Esophagus squamous epithelium (tissue), 5 donors: Measurements from ENCODE around the gene GRK4. TPM values are rescaled to one million over a fixed set of nuclear protein-coding genes. Genes with fewer than 3 reads are reported as not detected.
"Not testable (repeated sequence)": the region's sequence is repeated elsewhere in the genome, so short reads cannot be mapped to it uniquely, and the experiment has no call there.

Source experiments
- DNase-seq: peaks from one replicate; lab custom pipeline; 2025; lab: John Stamatoyannopoulos, UW
- H3K27ac ChIP-seq, 4 donors: fragments of 200-600 bp; sonication (generic); one replicate each; pipeline ENCODE4 v1.5.1; 2016 to 2019; ENCODE audit warnings: mild to moderate bottlenecking in 1 of 4
- H3K27me3 ChIP-seq, 4 donors: fragments of 200-600 bp; sonication (generic); 1 replicate in 3 of 4; 2 replicates in 1 of 4; pipeline versions ENCODE4 v1.5.1 to v1.6.0; 2017 to 2021; ENCODE audit warnings: antibody characterized with exemption in 1 of 4
- H3K36me3 ChIP-seq, 3 donors: fragments of 200-600 bp; sonication (generic); one replicate each; pipeline ENCODE4 v1.5.1; 2016 to 2019
- H3K4me1 ChIP-seq, 3 donors: fragments of 200-600 bp; sonication (generic); one replicate each; pipeline ENCODE4 v1.5.1; 2017 to 2019
- H3K4me3 ChIP-seq, 4 donors: fragments of 200-600 bp; sonication (generic); 1 replicate in 3 of 4; 2 replicates in 1 of 4; pipeline ENCODE4 v1.5.1; 2016 to 2019; ENCODE audit warnings: mild to moderate bottlenecking in 2 of 4, moderate library complexity in 1 of 4
- H3K9me3 ChIP-seq, 3 donors: fragments of 200-600 bp; sonication (generic); one replicate each; pipeline ENCODE4 v1.5.1; 2016 to 2019
- CTCF ChIP-seq, 6 experiments: fragments of 450-650 bp in 4 of 6; fragments of 200-600 bp in 2 of 6; sonication (generic) in 2 of 6; IDR thresholded peaks; one replicate each; pipeline ENCODE4 v1.5.1; 2016 to 2019; ENCODE audit warnings: antibody characterized with exemption in 6 of 6, mild to moderate bottlenecking in 4 of 6, moderate library complexity in 4 of 6
- POLR2A ChIP-seq, 4 donors: fragments of 450-650 bp; IDR thresholded peaks; one replicate each; pipeline ENCODE4 v1.6.1; 2017; ENCODE audit warnings: antibody characterized with exemption in 4 of 4, mild to moderate bottlenecking in 4 of 4, moderate library complexity in 3 of 4
- WGBS, 2 donors: methylation state at CpG; one replicate each; pipeline ENCODE4 v1.1.5; 2018; 5-methylcytosine and 5-hydroxymethylcytosine counted together
- intact Hi-C: fragments of 100-400 bp; cut with DNase I; formaldehyde crosslinking; loops from one replicate; pipeline ENCODE4 v1.15.0; 2022
- total RNA-seq, 4 donors: library from RNA; depleted of rRNA; stranded (reverse); fragments of >200 nt; gene quantifications; one replicate each; pipeline ENCODE4 v1.1.0, GENCODE V29; 2016
- donor health status: DM: yes; HTN: yes; CAD: no.

Gene GRK4
- total RNA-seq, 4 donors from 2014 or later: 2.9 to 5.5 (median 3.7) TPM

GRCh38 chr4:2955186-2956044 lies 8.0 kb upstream of the GRK4 start:
- H3K9me3 ChIP-seq, H3K27me3 ChIP-seq, intact Hi-C loops, DNase-seq, H3K27ac ChIP-seq, H3K4me3 ChIP-seq: not testable (repeated sequence)
- Histone ChIP-seq H3K4me1 (peaks cover 0 to 16% (median 0%) of the 10 kb centered on the region in 3 donors), H3K36me3 (peaks cover 17 to 90% (median 49%) of the 10 kb centered on the region in 3 donors)
- TF ChIP-seq CTCF (IDR thresholded peaks at IDR 0.05): peak in 1 of 6 experiments; percentile 7
- WGBS, 2 donors: 94 to 98% methylated on average over 9 to 14 of the region's 44 CpGs

DNA sequence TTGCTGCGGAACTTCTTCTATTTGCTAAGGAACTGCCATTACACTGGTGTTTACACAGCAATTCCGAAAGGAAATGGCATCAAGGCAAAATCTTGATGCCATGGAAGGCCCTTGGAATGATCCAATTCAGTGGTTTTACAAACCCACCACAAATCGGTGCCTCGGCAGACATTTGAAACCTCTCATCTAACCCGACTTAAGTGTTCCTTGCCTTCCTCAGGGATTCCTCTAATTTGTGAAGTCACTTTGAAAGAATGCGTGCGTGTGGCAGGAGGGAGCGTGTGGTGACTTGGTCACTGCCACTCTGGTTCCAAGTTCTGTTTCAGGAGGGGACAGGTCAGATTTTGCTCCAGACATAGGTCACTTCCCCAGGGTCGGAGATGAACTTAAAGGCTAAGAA lies 4.9 kb upstream of the GRK4 start:
- Histone ChIP-seq H3K4me3 (no peak overlapping the region), H3K9me3 (no peaks in the 10 kb centered on the region), H3K27ac (no peak overlapping the region), H3K27me3 (no peaks in the 10 kb centered on the region), H3K36me3 (peaks cover 15 to 60% (median 26%) of the 10 kb centered on the region in 3 donors), H3K4me1 (peaks cover 10 to 34% (median 15%) of the 10 kb centered on the region in 3 donors)
- TF ChIP-seq POLR2A (IDR thresholded peaks at IDR 0.05) (no peak), CTCF (IDR thresholded peaks at IDR 0.05) (no peak)
- intact Hi-C loops: no loop called here
- DNase-seq: no peak
- 66 to 70% methylated on average over 9 of the region's 9 CpGs for WGBS, 2 donors

GRCh38 chr4:2960450-2960849 lies 2.9 kb upstream of the GRK4 start:
- Histone ChIP-seq H3K4me1 (peaks cover 15 to 49% (median 23%) of the 10 kb centered on the region in 3 donors), H3K36me3 (peaks cover 7 to 40% (median 22%) of the 10 kb centered on the region in 3 donors)
- DNase-seq, H3K27me3 ChIP-seq, H3K27ac ChIP-seq, H3K9me3 ChIP-seq, H3K4me3 ChIP-seq, intact Hi-C loops: not testable (repeated sequence)
- WGBS, 2 donors: 85 to 86% methylated on average over 4 of the region's 4 CpGs

- Histone ChIP-seq H3K4me3 (peak overlapping the region; percentile 63 to 96 (median 91)), H3K27me3 (no peaks in the 10 kb centered on the region), H3K36me3 (peaks cover 0 to 30% (median 12%) of the 10 kb centered on the region in 3 donors), H3K4me1 (peaks cover 15 to 49% (median 23%) of the 10 kb centered on the region in 3 donors), H3K27ac (peak overlapping the region in 1 of 4 donors; percentile 0), H3K9me3 (no peaks in the 10 kb centered on the region)
- intact Hi-C loops: no loop called here
- TF ChIP-seq POLR2A (IDR thresholded peaks at IDR 0.05) (no peak), CTCF (IDR thresholded peaks at IDR 0.05) (no peak)
- DNase-seq: no peak
- 59 to 60% methylated on average over 8 of the region's 8 CpGs for WGBS, 2 donors
Measured at GRCh38 chr4:2961421-2961810, 2.0 kb upstream of the GRK4 start.

DNA sequence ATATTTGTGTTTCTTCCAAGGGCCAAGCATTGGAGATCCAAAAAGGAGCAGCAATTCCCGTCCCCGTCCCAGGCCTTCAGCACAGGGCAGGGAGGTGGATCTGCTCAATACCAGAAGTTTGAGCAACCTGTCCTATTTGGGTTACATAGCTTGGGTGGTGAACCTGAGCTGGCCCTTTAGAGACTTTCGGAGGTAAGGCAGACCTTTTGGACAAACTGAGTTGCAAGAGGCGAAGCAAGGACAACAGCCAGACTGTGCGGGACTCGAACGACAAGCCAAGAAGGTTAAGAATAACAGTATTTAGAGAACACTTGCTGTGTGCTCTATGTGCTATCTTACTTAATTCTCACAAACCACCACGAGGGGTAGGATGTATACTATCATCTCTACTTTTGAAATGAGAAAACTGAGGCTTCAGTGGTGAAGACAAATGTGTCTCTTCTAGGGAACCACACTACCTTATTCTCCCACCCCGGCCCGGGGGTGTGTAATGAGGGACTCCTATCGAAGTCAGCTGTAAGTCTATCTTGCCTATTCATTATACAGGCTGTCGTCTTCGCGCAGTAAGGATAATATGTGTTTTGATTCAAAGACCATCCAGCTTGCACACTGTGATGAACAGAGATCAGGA lies 1.4 kb upstream of the GRK4 start:
- intact Hi-C loops: no loop called here
- no peak for TF ChIP-seq POLR2A (IDR thresholded peaks at IDR 0.05)
- no peak for TF ChIP-seq CTCF (IDR thresholded peaks at IDR 0.05)

More for the DNA sequence above, 1.4 kb upstream of the GRK4 start:
- Histone ChIP-seq H3K27ac (peak overlapping the region in 3 of 4 donors; percentile 85 to 90 (median 89)), H3K4me3 (peak overlapping the region; percentile 63 to 96 (median 91)), H3K36me3 (peaks cover 0 to 25% (median 7%) of the 10 kb centered on the region in 3 donors), H3K4me1 (peaks cover 15 to 49% (median 23%) of the 10 kb centered on the region in 3 donors), H3K9me3 (no peaks in the 10 kb centered on the region), H3K27me3 (no peaks in the 10 kb centered on the region)
- DNase-seq: no peak
- 15 to 25% methylated on average over 10 to 12 of the region's 14 CpGs for WGBS, 2 donors
